ENCODE data around the gene IL7R. TPM values are rescaled to one million over a fixed set of nuclear protein-coding genes. Genes with fewer than 3 reads are reported as not detected.

Gene IL7R
- total RNA-seq, 1 experiment from 2014 or later, result not detected

- no CpG with 5 or more reads among the region's 5 CpGs for WGBS (ENCODE audit: extremely low coverage, insufficient read length, low lambda C conversion rate)
- H3K27ac Mint-ChIP-seq, result no peak overlapping the region
- no peak for TF ChIP-seq CTCF (conservative IDR thresholded peaks at IDR 0.05)
- no peaks in the 10 kb centered on the region; a peak in 1 of 7 replicates for H3K36me3 Mint-ChIP-seq (ENCODE audit: insufficient read depth in 1 of 3, low read depth in 3 of 3)
- H3K23ac ChIP-seq (ENCODE audit: insufficient read length, low read depth, low read length), result no peak overlapping the region
- no peaks in the 10 kb centered on the region for H3K79me1 ChIP-seq (ENCODE audit: insufficient read depth, low read depth, low read length, poor library complexity, severe bottlenecking)
- H2BK120ac ChIP-seq (ENCODE audit: low read depth, low read length, poor library complexity, severe bottlenecking), result no peak overlapping the region
- no peak overlapping the region for H3T11ph ChIP-seq (ENCODE audit: low read length)
- H4K5ac ChIP-seq (ENCODE audit: insufficient read length, low read depth, low read length), result no peak overlapping the region
- H3K4ac ChIP-seq (ENCODE audit: low read depth, low read length), result no peak overlapping the region
- H3K9ac ChIP-seq (ENCODE audit: extremely low read depth, insufficient read length, low read length), result no peak overlapping the region
- no peak overlapping the region for H3K4me3 Mint-ChIP-seq
- no peak overlapping the region for H2BK20ac ChIP-seq (ENCODE audit: low read depth, low read length, poor library complexity, severe bottlenecking)
- no peaks in the 10 kb centered on the region for H3K9me3 ChIP-seq (ENCODE audit: control insufficient read depth, low read depth, low read length)
- no peaks in the 10 kb centered on the region for H4K20me1 ChIP-seq (ENCODE audit: control insufficient read depth, insufficient read depth, insufficient read length)
- H3K4me2 ChIP-seq (ENCODE audit: insufficient read depth, insufficient read length, low read length), result no peak overlapping the region
- no peaks in the 10 kb centered on the region for H3K79me2 ChIP-seq (ENCODE audit: insufficient read depth, low read length)
- no peak overlapping the region for H2BK12ac ChIP-seq (ENCODE audit: insufficient read length, low read depth, low read length)
- H3K56ac ChIP-seq (ENCODE audit: insufficient read length, low read depth, low read length), result no peak overlapping the region
- H3K27ac ChIP-seq (ENCODE audit: insufficient read length, low read depth, low read length), result no peak overlapping the region
- no peak overlapping the region for H3K18ac ChIP-seq (ENCODE audit: insufficient read length, low read depth, low read length)
- no peak overlapping the region for H4K91ac ChIP-seq (ENCODE audit: insufficient read length, low read depth, low read length)
- no peak overlapping the region for H2BK15ac ChIP-seq (ENCODE audit: low read depth, low read length)
- no peaks in the 10 kb centered on the region for H3K23me2 ChIP-seq (ENCODE audit: insufficient read length, low read depth, low read length, poor library complexity, severe bottlenecking)
- H3K27me3 Mint-ChIP-seq (ENCODE audit: low read depth), result no peaks in the 10 kb centered on the region; the same call in 1 of the 2 replicates
- no peak overlapping the region for H4K8ac ChIP-seq (replicated peaks; ENCODE audit: insufficient read length, low read depth, low read length)
- no peaks in the 10 kb centered on the region for H3K4me1 ChIP-seq (ENCODE audit: insufficient read depth, low read length)
- no peak overlapping the region for H2BK5ac ChIP-seq (ENCODE audit: insufficient read length, low read length)
- peak overlapping the region; percentile 42 for H2AFZ ChIP-seq (ENCODE audit: low read length)
- peaks cover 3 to 5% of the 10 kb centered on the region in 2 experiments; a peak in 4 of 5 replicates for H3K9me3 Mint-ChIP-seq
- no peaks in the 10 kb centered on the region for H3K4me1 Mint-ChIP-seq
- no peak for DNase-seq
- H2AK5ac ChIP-seq (ENCODE audit: insufficient read length, low read length), result no peak overlapping the region
- H3K14ac ChIP-seq (ENCODE audit: insufficient read depth, low read length), result no peak overlapping the region
- no peaks in the 10 kb centered on the region for H3K27me3 ChIP-seq (ENCODE audit: insufficient read depth, low read length)
Observed at GRCh38 chr5:35869685-35870277, 13.1 kb downstream of the IL7R start.
